Putamen (tissue), 1 donor: ENCODE measurements around the gene GALNT18.
A peak's percentile ranks its signal among the peaks of the same experiment; 100 is the strongest.

Experiments
- DNase-seq: peaks from one replicate; pipeline ENCODE4 v3.0.0-alpha.2; 2016; ENCODE audit warnings: low spot score

Gene GALNT18

DNA sequence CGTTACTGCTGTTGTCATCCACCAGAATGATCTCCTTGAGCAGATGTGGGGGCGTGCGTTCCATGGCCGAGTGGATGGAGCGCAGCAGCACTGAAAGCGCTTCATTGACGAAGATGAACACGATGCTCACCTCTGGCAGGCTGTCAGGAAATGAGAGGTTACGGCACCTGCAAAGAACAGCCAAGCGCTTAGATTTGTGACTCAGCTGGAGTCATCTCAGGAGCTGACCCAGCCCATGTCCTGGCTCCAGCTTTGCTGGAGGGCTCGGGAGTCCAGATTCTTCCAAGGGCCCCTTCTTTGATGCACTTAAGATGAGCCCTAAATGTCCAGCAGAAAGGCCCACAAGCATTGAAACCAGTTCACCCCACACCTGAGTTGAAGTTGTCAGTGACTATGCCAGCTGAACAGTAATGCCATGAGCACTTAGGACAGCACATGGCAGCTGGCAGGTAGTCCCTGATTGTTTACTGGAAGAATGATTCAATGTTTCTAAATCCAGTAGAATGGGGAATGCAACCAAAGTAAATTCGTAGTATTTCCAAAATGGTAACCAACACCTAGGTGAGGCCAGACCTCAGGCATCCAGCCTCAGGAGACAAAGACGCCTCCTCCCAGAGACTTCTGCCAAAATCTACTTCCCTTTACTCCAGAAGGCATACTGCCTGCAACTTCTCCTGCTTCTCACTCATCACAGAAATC lies 189.0 kb downstream of the GALNT18 start:
- DNase-seq: no peak

DNA sequence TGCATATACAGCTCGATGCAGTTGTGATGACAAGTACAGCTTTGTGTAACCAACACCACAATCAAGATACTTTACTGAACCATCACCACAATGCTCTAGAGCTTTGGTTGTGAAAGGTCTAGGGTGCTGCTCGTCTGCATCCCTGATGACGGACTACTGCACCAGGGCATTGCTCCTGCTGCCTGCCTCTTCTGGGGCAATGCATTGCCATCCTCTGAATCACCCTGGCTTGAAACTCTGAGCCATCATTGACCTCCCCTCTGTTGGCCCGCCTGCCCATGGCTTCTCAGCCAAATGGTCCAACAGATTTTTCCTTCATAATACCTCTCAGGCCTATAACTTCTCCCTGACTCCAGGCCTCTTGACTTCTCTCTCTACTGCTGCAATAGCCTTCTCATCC lies 191.4 kb downstream of the GALNT18 start:
- no peak for DNase-seq

GRCh38 chr11:11428714-11429113 lies 193.1 kb downstream of the GALNT18 start:
- DNase-seq: peak; percentile 49

DNA sequence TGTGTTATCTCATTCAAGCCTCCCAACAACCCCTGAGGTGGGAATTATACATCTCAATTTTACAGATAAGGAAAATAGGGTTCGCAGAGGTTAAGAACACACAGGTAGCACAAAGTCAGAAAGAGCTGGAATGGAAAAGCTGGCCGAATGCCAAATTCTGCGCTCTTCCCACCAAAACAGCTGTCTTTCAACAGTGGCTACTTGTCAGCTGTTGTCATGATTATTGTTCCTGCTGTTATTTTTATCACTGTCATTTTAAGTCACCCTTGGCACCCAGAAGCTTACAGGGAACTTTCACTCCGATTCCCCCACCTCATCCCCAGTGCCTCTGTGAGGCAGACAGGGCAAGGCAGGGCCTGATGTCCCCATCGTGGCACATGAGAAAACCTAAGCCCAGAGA lies 194.3 kb downstream of the GALNT18 start:
- DNase-seq: no peak

DNA sequence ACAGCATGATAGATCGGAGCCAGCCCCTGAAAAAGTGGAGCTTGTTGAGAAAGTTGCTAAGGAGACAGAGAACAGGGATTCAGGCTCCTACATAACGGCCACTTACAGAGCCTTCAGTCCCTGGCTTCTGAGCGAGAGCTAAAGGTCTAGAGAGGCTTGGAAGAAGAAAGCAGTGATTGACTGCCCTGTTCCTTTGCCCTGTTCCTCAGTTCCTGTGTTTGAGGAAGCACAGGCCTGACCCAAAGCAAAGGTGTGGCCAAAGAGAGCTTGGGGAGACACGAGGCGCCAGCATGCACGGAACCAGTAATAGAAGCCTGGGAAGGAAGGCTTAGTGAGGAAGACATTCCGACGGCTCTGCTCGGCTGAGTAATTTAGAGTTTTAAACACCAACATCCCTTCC lies 194.7 kb downstream of the GALNT18 start:
- DNase-seq: no peak

DNA sequence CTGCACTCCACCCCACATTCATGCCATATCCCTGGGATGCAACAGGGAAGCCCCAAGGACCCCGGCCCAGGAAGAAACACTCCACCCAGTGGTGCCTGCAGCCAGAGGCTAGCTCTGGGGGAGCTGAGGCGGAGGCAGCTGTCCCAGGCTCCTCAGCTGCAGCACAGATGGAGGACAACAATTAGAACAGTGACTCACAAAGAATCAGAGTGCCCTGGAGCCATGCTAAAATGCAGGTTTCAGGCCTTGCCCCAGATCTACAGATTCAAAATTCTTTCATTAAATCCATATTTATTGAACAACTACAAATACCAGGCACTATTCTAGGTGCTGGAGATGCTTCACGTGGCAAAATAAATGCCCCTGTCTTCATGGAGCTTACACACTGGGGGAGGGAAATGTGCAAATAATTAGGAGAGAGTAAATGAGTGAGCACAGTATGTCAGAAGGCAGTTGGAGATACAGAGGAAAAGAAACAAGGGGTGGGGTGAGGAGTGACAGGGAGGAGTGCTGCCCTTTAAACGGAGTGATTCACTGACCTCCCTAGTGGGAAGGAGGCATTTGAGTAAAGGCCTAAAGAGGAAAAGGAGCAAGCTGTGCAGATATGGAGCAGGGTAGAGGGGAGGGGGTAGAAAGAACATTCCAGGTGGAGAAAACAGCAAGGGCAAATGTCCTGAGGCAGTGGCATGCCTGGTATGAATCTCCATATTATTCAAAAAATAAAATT lies 195.4 kb downstream of the GALNT18 start:
- no peak for DNase-seq

DNA sequence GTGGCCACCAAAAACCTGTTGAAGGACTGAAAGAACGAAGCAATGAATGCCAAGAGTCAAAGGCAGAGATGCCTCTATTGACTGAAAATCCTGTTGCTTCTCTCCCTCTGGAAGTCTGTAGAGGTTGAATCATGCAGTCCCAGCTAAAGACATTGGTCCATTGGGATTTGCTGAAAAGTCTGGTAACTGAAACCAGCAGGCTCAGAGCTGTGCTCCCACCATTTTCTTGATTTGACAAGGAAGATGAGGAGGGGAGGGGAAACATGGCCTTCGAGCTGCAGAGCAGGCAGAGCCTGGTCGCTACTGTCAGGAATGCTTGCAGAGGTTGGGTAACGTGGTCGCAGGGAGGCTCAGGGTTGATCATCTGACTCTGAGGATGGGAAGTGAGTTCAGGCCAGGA lies 196.0 kb downstream of the GALNT18 start:
- no peak for DNase-seq

DNA sequence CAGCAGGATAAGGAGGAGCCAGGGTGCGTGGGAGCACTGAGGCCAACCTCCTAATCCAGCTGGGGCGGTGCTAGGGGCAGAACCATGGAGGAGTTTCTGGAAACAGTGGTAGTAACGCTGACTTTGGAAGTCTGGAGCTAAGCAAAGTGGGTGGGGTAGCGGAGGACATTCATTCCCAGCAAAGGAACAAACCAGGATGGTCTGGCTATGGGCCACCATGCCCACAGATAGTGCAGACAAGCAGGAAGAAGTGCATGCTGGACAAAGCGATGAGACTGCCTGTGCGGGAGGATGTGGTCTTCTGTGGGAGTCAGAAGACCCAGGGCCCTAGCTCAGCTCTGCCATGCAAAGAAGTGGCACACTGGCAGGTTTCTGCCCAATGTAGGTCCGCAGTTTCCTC lies 197.1 kb downstream of the GALNT18 start:
- DNase-seq: no peak

GRCh38 chr11:11422411-11423128 lies 199.2 kb downstream of the GALNT18 start:
- DNase-seq: no peak

GRCh38 chr11:11421509-11421908 lies 200.3 kb downstream of the GALNT18 start:
- no peak for DNase-seq

DNA sequence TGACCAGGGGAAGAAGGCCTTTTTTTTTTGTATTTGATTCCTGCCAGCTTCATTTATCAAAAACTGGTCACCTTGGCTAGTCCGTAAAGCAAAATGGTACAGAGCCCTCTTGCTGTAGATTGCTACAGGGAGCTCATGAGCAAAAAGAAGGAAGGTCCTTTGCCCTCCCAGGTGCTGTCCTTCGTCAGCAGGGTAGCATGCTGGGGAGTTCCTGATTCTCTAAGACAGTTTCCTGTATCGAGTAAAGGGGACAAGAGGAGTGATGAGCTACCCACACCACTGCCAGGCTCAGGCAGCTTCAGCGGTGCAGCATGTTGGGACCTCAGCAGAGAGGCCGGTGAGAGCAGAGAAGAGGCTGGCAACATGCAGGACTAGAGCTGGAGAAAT lies 200.9 kb downstream of the GALNT18 start:
- DNase-seq: no peak

GRCh38 chr11:11420191-11420898 lies 201.5 kb downstream of the GALNT18 start:
- DNase-seq: no peak

DNA sequence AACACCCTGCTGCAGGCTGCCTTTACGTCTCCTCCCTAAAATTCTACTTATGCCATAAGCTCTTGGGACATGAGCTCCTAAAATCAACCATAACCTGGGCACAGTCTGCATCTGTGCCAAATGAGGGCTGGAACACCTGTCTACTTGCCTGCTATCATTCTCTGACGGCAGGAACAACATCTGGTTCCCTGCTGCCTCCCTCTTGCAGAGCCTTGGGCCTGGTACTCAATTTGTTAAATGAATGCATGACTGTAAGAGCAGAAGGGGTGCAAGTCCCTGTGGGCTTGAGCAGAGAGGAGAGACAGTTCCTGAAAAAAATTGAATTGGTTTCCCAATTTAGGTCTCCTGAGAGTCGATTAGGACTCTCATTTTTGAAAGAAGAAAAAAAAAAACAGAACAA lies 202.1 kb downstream of the GALNT18 start:
- DNase-seq: no peak

DNA sequence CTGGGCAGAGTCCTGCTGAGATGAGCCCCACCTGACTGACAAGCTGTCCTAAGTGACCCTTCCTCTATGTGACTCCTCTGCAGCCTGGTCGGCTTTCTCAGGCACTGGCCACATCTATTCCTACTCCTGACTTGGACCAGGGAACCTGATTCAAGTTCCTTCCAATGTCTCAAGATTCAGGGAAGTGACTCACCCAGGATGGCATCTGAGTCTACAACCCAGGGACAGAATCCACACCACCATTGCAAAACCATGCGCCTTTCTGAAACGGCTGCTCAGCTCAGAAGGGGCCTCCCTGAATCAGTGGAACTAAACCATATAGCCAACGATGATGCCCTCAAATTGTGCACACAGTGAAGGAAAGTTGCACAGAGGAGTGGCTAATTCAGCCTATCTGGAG lies 204.9 kb downstream of the GALNT18 start:
- DNase-seq: no peak

DNA sequence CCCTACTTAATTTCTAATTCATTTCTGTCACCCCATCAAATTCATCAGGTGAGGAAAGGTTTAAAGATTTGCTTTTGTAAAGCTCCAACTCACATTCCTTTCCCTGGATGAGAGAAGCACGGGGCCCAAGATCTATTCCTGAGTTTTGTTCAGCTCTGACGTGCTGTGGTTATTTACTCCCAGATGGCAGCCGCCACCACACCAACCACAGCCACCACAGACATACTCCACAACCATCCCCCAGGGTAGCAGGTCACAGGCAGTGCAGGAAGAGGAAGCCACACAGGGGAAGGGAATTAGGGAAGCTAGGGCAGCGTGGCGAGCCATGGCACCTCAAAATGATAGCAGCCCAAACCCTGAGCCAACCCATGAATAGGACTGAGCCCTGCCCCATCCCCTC lies 205.3 kb downstream of the GALNT18 start:
- DNase-seq: no peak

GRCh38 chr11:11415901-11416300 lies 205.9 kb downstream of the GALNT18 start:
- DNase-seq: no peak

GRCh38 chr11:11414996-11415395 lies 206.8 kb downstream of the GALNT18 start:
- DNase-seq: no peak

GRCh38 chr11:11413776-11414175 lies 208.0 kb downstream of the GALNT18 start:
- DNase-seq: no peak

GRCh38 chr11:11411401-11411985 lies 210.3 kb downstream of the GALNT18 start:
- no peak for DNase-seq

DNA sequence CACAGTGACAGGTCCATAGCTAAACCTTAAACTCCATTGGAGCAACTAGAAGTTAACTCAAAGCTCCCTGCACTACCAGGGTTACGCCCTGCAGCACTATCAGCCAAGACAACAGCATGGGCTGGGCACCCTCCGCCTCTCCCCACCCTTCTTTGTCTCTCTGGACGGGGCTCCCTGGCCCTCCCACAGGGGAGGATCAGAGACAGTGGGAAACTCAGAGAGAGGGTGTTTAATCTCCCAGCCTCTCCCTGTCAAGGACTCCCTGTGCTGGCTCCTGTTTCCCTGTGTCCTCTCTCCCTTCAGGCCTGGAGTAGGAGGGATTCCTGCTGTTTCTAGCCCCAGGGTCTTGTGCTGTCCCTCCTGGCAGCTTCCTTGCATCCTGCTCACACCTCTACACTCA lies 211.9 kb downstream of the GALNT18 start:
- DNase-seq: no peak

- no peak for DNase-seq
Observed at GRCh38 chr11:11409224-11409623, 212.6 kb downstream of the GALNT18 start.
